Chondrocyte (in vitro differentiated cells): Measurements from ENCODE around the gene APBA1. TPM values are rescaled to one million over a fixed set of nuclear protein-coding genes. Genes with fewer than 3 reads are reported as not detected.

Source experiments
- DNase-seq: peaks from one replicate; pipeline ENCODE4 v3.0.0; 2021; ENCODE audit warnings: mixed read lengths, low spot score
- H3K27ac Mint-ChIP-seq: one replicate; pipeline ENCODE4 v1.8.0; 2021; ENCODE audit warnings: mild to moderate bottlenecking, moderate library complexity, mixed read lengths; ENCODE audit not compliant: unreplicated experiment
- H3K27me3 Mint-ChIP-seq: 2 replicates; pipeline ENCODE4 v1.8.0; 2021; ENCODE audit warnings: low read depth, mixed read lengths
- H3K36me3 Mint-ChIP-seq: 2 replicates; pipeline ENCODE4 v1.8.0; 2021; ENCODE audit warnings: low read depth, mixed read lengths
- H3K4me1 Mint-ChIP-seq: 2 replicates; pipeline ENCODE4 v1.8.0; 2021; ENCODE audit warnings: low read depth, mild to moderate bottlenecking, mixed read lengths
- H3K4me3 Mint-ChIP-seq: one replicate; pipeline ENCODE4 v1.8.0; 2021; ENCODE audit warnings: mild to moderate bottlenecking, moderate library complexity, mixed read lengths; ENCODE audit not compliant: unreplicated experiment
- H3K9me3 Mint-ChIP-seq: 2 replicates; pipeline ENCODE4 v1.8.0; 2021; ENCODE audit warnings: low read depth, mixed read lengths
- total RNA-seq: library from RNA; stranded (reverse); gene quantifications from 3 replicates; pipeline ENCODE4 v1.2.1, GENCODE V29; 2021
- TF ChIP-seq, protein P1 (sequence below): fragments of 200-600 bp; sonication (generic); IDR thresholded peaks from 2 replicates; pipeline ENCODE4 v1.5.0; 2021; ENCODE audit warnings: antibody characterized with exemption, mild to moderate bottlenecking, moderate library complexity

APBA1 gene
- total RNA-seq, 1 donor from 2014 or later = 12.3 TPM

DNA sequence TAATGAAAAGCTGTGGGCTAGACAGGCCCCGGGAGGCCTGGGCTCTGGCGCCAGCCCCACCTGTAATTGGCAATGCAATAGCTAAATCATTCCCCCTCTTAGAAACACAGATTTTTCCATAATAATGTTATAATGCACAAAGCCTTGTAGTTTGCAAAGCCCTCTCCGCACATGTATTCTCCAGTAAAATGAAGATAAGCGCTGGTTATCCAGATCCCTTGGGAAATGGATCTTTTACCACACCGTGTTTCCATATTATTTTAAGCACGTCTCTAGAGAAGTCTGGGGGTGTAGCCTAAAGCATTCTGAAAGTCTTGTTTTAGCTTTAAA, 1.1 kb upstream of the APBA1 start:
- TF ChIP-seq, protein P1, sequence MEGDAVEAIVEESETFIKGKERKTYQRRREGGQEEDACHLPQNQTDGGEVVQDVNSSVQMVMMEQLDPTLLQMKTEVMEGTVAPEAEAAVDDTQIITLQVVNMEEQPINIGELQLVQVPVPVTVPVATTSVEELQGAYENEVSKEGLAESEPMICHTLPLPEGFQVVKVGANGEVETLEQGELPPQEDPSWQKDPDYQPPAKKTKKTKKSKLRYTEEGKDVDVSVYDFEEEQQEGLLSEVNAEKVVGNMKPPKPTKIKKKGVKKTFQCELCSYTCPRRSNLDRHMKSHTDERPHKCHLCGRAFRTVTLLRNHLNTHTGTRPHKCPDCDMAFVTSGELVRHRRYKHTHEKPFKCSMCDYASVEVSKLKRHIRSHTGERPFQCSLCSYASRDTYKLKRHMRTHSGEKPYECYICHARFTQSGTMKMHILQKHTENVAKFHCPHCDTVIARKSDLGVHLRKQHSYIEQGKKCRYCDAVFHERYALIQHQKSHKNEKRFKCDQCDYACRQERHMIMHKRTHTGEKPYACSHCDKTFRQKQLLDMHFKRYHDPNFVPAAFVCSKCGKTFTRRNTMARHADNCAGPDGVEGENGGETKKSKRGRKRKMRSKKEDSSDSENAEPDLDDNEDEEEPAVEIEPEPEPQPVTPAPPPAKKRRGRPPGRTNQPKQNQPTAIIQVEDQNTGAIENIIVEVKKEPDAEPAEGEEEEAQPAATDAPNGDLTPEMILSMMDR = no peak
- Mint-ChIP-seq H3K4me3 (peak overlapping the region; percentile 81), H3K27ac (peak overlapping the region; percentile 86), H3K27me3 (no peaks in the 10 kb centered on the region), H3K4me1 (peaks cover 33% of the 10 kb centered on the region), H3K9me3 (no peaks in the 10 kb centered on the region), H3K36me3 (no peaks in the 10 kb centered on the region)
- DNase-seq = no peak

DNA sequence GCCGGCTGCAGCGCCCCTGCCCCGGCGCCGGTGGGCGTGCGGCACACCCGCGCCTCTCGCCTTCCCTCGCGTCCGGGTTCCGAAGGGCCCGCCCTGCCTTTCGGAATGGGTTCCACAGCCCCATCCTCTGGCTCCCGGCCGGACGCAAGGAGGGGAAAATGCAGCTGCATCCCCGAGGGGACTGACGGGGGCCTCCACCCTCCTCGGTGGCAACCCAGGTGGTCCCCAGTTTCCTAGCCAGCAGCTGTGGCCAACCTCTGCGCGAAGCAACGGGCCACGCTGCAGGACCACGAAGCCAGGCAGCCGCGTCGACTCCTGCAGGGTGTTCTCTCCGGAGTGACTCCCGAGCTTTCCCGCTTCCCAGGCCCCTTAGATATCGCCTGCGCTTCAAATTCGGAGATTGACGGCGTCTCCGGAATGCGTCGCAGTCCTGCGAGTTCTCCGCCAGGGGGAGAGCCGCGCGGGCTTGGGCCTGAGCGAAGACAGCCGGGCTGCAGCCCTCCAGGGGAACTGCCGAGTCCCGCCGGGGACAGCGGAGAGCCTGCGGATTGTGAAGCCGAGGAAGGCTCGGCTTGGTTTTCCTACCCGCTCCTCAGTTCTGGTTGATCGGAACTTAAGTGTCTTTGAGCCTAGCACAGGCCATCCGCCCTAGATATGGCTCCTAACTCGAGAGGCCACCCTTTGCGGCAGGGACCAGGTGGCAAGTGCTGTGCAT, 582 bp upstream of the APBA1 start:
- H3K9me3 Mint-ChIP-seq = no peaks in the 10 kb centered on the region
- H3K27ac Mint-ChIP-seq = peak overlapping the region; percentile 86
- DNase-seq = peak; percentile 94
- no peaks in the 10 kb centered on the region for H3K27me3 Mint-ChIP-seq
- no peaks in the 10 kb centered on the region for H3K36me3 Mint-ChIP-seq
- TF ChIP-seq, protein P1 = peak; percentile 97
- peak overlapping the region; percentile 81 for H3K4me3 Mint-ChIP-seq
- H3K4me1 Mint-ChIP-seq = peaks cover 33% of the 10 kb centered on the region

DNA sequence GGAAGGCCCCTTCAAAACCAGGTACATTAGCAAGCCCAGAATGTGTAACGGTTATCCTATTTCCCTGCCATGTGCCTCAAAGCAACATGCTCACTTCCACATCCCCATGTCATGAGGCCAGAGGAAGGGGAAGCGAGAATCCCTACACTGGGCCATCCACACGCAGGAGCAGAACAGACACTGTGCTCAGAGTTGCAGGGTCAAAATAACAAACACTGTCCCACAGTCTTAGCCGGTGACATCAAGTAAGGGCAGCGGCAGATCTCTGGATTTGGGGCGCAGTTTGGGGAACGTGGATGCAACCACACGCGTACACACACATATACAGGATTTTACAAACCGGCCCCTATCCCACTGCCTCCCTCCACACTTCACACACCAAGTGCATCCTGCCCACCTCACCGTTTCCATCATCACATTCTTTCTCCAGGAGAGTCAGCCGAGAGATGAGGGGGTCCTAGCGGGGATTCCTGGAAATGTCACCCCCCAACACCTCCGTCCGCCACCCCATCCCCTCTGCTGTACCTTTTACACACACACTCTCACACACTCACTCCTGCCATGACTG, 776 bp downstream of the APBA1 start:
- Mint-ChIP-seq H3K36me3 (no peaks in the 10 kb centered on the region), H3K4me3 (peak overlapping the region; percentile 81), H3K4me1 (peaks cover 33% of the 10 kb centered on the region), H3K27me3 (no peaks in the 10 kb centered on the region), H3K27ac (peak overlapping the region; percentile 52), H3K9me3 (no peaks in the 10 kb centered on the region)
- DNase-seq = no peak
- TF ChIP-seq, protein P1 = no peak

DNA sequence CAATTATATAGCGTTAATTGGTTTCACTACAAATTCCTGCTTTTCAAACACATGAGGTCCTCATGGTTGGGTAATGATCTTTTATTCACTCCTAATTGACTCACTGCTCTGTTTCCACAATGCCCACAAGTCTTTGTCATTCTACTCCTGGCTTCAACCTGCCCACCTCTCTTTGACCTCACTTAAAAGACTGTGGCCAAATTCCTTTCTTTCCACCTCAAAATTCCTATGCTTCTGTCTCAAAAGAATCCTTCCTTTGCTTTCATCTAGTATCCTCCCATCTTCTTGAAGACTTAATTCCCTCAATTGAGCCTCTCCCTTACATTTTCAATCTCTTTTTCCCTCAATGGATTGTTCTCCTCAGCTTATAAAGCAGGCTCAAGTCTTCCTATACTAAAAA, 4.9 kb downstream of the APBA1 start:
- TF ChIP-seq, protein P1 = no peak
- H3K4me1 Mint-ChIP-seq = peaks cover 11% of the 10 kb centered on the region
- no peaks in the 10 kb centered on the region for H3K36me3 Mint-ChIP-seq
- no peak overlapping the region for H3K4me3 Mint-ChIP-seq
- no peaks in the 10 kb centered on the region for H3K27me3 Mint-ChIP-seq
- no peak for DNase-seq
- no peaks in the 10 kb centered on the region for H3K9me3 Mint-ChIP-seq
- no peak overlapping the region for H3K27ac Mint-ChIP-seq

DNA sequence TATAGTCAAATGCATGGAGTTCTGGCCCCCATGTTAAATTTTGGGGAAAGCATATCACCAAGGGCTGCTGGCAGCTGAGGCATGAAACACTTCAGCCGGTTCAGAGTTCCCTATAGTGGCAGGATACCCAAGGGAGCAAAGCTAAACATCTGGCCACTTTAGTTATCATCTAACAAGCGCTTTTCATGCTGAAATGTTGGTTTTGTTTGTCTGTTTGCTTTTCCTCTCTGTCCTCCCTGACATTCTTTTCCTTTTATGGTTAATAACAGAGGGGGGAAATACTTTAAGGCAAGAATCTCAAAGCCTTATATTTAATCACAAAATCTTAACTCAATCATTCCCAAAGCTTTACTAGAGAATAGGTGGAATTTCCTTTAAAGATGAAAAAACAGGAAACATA, 11.9 kb downstream of the APBA1 start:
- Mint-ChIP-seq H3K9me3 (no peaks in the 10 kb centered on the region), H3K4me3 (no peak overlapping the region), H3K36me3 (no peaks in the 10 kb centered on the region), H3K4me1 (peaks cover 18% of the 10 kb centered on the region), H3K27me3 (no peaks in the 10 kb centered on the region), H3K27ac (no peak overlapping the region)
- no peak for DNase-seq
- TF ChIP-seq, protein P1 = no peak
